Measurements from ENCODE around the gene D2HGDH. TPM values are rescaled to one million over a fixed set of nuclear protein-coding genes. Genes with fewer than 3 reads are reported as not detected.
"Not testable (repeated sequence)": the region's sequence is repeated elsewhere in the genome, so short reads cannot be mapped to it uniquely, and the experiment has no call there.

Gene D2HGDH
- total RNA-seq, 1 experiment from 2014 or later, result 50.7 TPM

GRCh38 chr2:241812730-241813643, 78.6 kb downstream of the D2HGDH start:
- in situ Hi-C loops (cut with HindIII; ENCODE audit: low sequenced_read_pairs), result no loop called here
- DNase-seq (ENCODE audit: low spot score), result no peak

DNA sequence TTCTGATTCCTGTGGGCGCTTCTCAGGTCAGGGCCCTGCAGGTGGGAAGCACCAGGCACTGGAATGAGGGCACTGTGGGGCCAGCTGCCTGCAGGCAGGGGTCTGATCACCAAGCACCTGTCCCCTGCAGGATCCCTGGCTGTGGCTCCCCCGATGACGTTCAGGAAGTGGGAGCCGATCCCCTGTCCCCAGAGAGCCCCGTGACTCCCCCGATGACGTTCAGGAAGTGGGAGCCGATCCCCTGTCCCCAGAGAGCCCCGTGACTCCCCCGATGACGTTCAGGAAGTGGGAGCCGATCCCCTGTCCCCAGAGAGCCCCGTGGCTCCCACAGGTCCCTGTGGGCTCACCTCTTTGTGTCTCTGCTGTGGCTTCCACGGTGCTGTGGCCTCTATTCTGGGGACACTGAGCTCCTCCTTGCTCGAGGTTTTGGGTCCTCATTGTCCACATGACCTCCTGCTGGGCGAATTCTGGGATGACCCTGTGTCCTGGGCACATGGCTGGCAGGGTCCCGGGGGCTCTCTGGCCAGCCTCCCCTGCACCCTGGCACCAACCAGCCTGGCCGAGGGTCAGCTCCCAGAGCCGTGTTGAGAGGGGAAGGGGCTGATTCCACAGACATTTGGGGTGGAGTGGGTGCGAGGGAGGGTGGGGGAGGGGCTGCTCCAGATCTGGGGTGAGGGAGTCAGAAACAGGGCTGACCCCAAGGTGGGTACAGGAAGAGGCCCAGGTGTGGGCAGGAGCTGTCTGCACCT, 79.4 kb downstream of the D2HGDH start:
- DNase-seq (ENCODE audit: low spot score), result no peak

GRCh38 chr2:241814393-241814642, 79.9 kb downstream of the D2HGDH start:
- in situ Hi-C loops (cut with HindIII; ENCODE audit: low sequenced_read_pairs), result no loop called here
- DNase-seq (ENCODE audit: low spot score), result no peak

More for the DNA sequence above, 79.4 kb downstream of the D2HGDH start:
- in situ Hi-C loops (cut with HindIII; ENCODE audit: low sequenced_read_pairs), result no loop called here

- no peak for DNase-seq (ENCODE audit: low spot score)
- in situ Hi-C loops (cut with HindIII; ENCODE audit: low sequenced_read_pairs), result no loop called here
Measured at GRCh38 chr2:241814643-241815476, 80.4 kb downstream of the D2HGDH start.

DNA sequence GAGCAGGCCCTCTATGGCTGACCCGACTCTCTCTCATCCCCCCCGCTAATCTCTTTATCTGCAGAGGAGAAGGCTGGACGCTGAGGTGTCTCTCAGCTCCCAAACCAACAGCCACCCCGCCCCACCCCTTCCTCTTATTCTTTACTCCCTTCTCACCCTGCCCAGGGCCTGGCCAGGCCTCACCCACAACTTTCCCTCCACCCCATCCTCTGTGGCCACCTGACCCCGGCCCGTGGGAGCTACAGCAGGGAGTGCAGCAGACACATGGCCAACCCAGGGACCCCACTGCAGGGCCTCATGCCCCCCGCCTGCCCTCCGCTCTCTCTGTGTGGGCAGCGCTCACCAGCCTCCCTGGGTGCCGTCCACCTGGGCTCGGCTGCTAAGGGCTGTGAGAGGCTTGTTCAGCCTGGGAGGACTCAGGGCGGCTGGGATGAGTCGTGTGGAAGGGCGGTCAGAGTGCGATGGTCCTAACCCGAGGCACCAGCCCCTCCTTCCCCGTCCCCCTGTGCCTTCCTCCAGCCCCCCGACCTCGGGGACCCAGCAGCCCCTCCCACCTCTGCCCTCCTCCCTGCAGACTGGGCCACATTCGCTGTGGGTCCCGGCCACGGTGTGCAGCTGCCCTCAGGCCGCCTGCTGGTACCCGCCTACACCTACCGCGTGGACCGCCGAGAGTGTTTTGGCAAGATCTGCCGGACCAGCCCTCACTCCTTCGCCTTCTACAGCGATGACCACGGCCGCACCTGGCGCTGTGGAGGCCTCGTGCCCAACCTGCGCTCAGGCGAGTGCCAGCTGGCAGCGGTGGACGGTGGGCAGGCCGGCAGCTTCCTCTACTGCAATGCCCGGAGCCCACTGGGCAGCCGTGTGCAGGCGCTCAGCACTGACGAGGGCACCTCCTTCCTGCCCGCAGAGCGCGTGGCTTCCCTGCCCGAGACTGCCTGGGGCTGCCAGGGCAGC, 81.3 kb downstream of the D2HGDH start:
- in situ Hi-C loops (cut with HindIII; ENCODE audit: low sequenced_read_pairs), result no loop called here
- no peak for DNase-seq (ENCODE audit: low spot score)

GRCh38 chr2:241816431-241817121, 82.1 kb downstream of the D2HGDH start:
- in situ Hi-C loops (cut with HindIII; ENCODE audit: low sequenced_read_pairs), result no loop called here
- DNase-seq (ENCODE audit: low spot score), result no peak

DNA sequence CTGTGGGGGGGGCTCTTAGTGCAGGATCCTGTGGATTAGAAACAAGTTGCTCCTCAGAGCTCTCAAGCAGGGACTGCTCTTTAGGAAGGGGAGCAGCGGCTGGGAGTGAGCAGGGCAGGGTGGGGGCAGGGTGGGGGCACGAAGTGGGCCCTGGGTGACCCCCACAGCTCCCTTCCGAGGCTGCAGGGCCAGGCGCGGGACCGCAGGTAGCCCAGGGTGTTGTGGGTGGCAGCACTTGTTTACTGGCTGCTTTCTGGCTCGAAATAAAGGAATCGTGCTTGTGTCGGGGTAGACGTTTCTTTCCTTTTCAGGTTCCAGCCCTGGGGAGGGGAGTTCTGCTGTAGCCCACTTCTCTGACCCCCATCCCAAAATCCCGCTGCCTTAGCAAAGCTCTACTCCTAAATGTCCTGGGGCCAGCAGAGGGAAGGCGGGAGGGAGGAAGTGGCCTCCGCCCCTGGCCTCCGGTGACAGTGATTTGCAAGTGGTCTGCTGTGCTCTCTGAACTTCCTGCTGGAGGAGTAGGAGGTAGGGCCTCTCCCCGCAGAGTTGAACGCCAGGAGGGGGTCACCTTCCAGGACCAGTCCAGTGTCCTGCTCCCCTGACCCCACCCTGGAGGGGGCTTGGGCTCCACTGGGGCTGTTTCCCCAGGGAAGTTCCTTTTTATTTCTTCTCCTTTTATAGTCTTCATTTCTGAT, 82.8 kb downstream of the D2HGDH start:
- DNase-seq (ENCODE audit: low spot score), result no peak
- in situ Hi-C loops (cut with HindIII; ENCODE audit: low sequenced_read_pairs), result no loop called here

DNA sequence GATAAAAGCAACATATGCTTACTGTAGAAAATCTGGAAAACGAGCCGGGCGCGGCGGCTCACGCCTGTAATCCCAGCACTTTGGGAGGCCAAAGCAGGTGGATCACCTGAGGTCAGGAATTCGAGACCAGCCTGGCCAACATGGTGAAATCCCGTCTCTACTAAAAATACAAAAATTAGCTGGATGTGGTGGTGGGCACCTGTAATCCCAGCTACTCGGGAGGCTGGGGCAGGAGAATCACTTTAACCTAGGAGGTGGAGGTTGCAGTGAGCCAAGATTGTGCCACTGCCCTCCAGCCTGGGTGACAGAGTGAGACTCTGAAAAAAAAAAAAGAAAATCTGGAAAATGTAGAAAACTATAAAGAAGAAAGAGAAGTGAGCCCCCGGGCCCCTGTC, 83.4 kb downstream of the D2HGDH start:
- in situ Hi-C loops (cut with HindIII; ENCODE audit: low sequenced_read_pairs); DNase-seq (ENCODE audit: low spot score): not testable (repeated sequence)

Other genes with a start within 250 kb of the D2HGDH start
- 299 and 330 TPM in 2 replicates for gene STK25, start 226.0 kb upstream of the D2HGDH start, total RNA-seq (2014; rRNA removed; shearing (Covaris generic))
- gene BOK, start 175.9 kb upstream of the D2HGDH start, total RNA-seq (2014; rRNA removed; shearing (Covaris generic)), result 26.9 and 36.3 TPM in 2 replicates
- gene THAP4, start 97.5 kb upstream of the D2HGDH start, total RNA-seq (2014; rRNA removed; shearing (Covaris generic)), result 85.0 and 86.2 TPM in 2 replicates
- 71.2 and 118 TPM in 2 replicates for gene ATG4B, start 96.9 kb upstream of the D2HGDH start, total RNA-seq (2014; rRNA removed; shearing (Covaris generic))
- gene DTYMK, start 47.8 kb upstream of the D2HGDH start, total RNA-seq (2014; rRNA removed; shearing (Covaris generic)), result 52.0 and 57.9 TPM in 2 replicates
- 21.6 and 65.8 TPM in 2 replicates for gene ING5, start 32.6 kb upstream of the D2HGDH start, total RNA-seq (2014; rRNA removed; shearing (Covaris generic))
- not detected in 2 replicates for gene GAL3ST2, start 42.2 kb downstream of the D2HGDH start, total RNA-seq (2014; rRNA removed; shearing (Covaris generic))
- gene NEU4, start 74.6 kb downstream of the D2HGDH start, total RNA-seq (2014; rRNA removed; shearing (Covaris generic)), result not detected in 2 replicates
- gene PDCD1, start 124.3 kb downstream of the D2HGDH start, total RNA-seq (2014; rRNA removed; shearing (Covaris generic)), result 0.62 TPM in 1 of 2 replicates, not detected in the other
- not detected in 2 replicates for gene RTP5, start 135.1 kb downstream of the D2HGDH start, total RNA-seq (2014; rRNA removed; shearing (Covaris generic))

Measured in G401 (cell line).